HG03575 (cell line): Measurements from ENCODE around the gene TBX4.

Source experiments
- ATAC-seq: cut with Tn5 transposase; IDR thresholded peaks from one replicate; pipeline ENCODE4 v1.9.1; 2021; ENCODE audit not compliant: unreplicated experiment, insufficient number of reproducible peaks, low FRiP score; ENCODE audit errors: extremely low read depth

The TBX4 gene

GRCh38 chr17:61412143-61412859 is 39.9 kb upstream of the TBX4 start:
- ATAC-seq: peak; percentile 43

- no peak for ATAC-seq
These were observed 39.2 kb upstream of the TBX4 start for GRCh38 chr17:61412860-61413660.

- ATAC-seq: no peak
These were observed 38.5 kb upstream of the TBX4 start for GRCh38 chr17:61413661-61414126.

GRCh38 chr17:61414141-61414935 is 37.9 kb upstream of the TBX4 start:
- ATAC-seq: no peak

GRCh38 chr17:61414936-61415251 is 37.3 kb upstream of the TBX4 start:
- no peak for ATAC-seq

GRCh38 chr17:61415374-61416210 is 36.6 kb upstream of the TBX4 start:
- no peak for ATAC-seq

- ATAC-seq: no peak
These were observed 36.0 kb upstream of the TBX4 start for GRCh38 chr17:61416211-61416539.

- no peak for ATAC-seq
These were observed 35.5 kb upstream of the TBX4 start for GRCh38 chr17:61416540-61417363.

GRCh38 chr17:61418449-61418848 is 33.8 kb upstream of the TBX4 start:
- no peak for ATAC-seq

GRCh38 chr17:61419496-61420046 is 32.7 kb upstream of the TBX4 start:
- no peak for ATAC-seq

- no peak for ATAC-seq
These were observed 32.2 kb upstream of the TBX4 start for GRCh38 chr17:61420052-61420451.

- ATAC-seq: no peak
These were observed 31.4 kb upstream of the TBX4 start for GRCh38 chr17:61420745-61421398.

- ATAC-seq: no peak
These were observed 30.8 kb upstream of the TBX4 start for GRCh38 chr17:61421460-61421859.

- no peak for ATAC-seq
These were observed 30.0 kb upstream of the TBX4 start for GRCh38 chr17:61422116-61422799.

- no peak for ATAC-seq
These were observed 29.4 kb upstream of the TBX4 start for GRCh38 chr17:61422869-61423268.

- no peak for ATAC-seq
These were observed 28.1 kb upstream of the TBX4 start for GRCh38 chr17:61423967-61424649.
